HG03064 (cell line): ENCODE measurements around the gene MCUB.

ENCODE experiments used
- ATAC-seq: cut with Tn5 transposase; IDR thresholded peaks from one replicate; pipeline ENCODE4 v1.9.1; 2021; ENCODE audit warnings: low read depth; ENCODE audit not compliant: unreplicated experiment

The MCUB gene

GRCh38 chr4:109622626-109623025, 62.6 kb downstream of the MCUB start:
- no peak for ATAC-seq

GRCh38 chr4:109624536-109624935, 64.5 kb downstream of the MCUB start:
- no peak for ATAC-seq

GRCh38 chr4:109627361-109627760, 67.3 kb downstream of the MCUB start:
- no peak for ATAC-seq

GRCh38 chr4:109629775-109630174, 69.7 kb downstream of the MCUB start:
- no peak for ATAC-seq

GRCh38 chr4:109631532-109632108, 71.6 kb downstream of the MCUB start:
- ATAC-seq: no peak

GRCh38 chr4:109640644-109641043, 80.6 kb downstream of the MCUB start:
- ATAC-seq: no peak

GRCh38 chr4:109645874-109646710, 86.0 kb downstream of the MCUB start:
- no peak for ATAC-seq

GRCh38 chr4:109648266-109648996, 88.4 kb downstream of the MCUB start:
- ATAC-seq: peak; percentile 49

GRCh38 chr4:109648997-109649575, 89.0 kb downstream of the MCUB start:
- ATAC-seq: no peak

GRCh38 chr4:109649872-109650271, 89.8 kb downstream of the MCUB start:
- ATAC-seq: peak; percentile 86

GRCh38 chr4:109655396-109655795, 95.3 kb downstream of the MCUB start:
- no peak for ATAC-seq

GRCh38 chr4:109657854-109658418, 97.9 kb downstream of the MCUB start:
- no peak for ATAC-seq

GRCh38 chr4:109658871-109659410, 98.9 kb downstream of the MCUB start:
- ATAC-seq: no peak

- ATAC-seq: no peak
Measured at GRCh38 chr4:109662116-109662515, 102.1 kb downstream of the MCUB start.

GRCh38 chr4:109662771-109663170, 102.7 kb downstream of the MCUB start:
- ATAC-seq: no peak

- no peak for ATAC-seq
Measured at GRCh38 chr4:109665783-109666485, 105.9 kb downstream of the MCUB start.

- ATAC-seq: no peak
Measured at GRCh38 chr4:109671350-109671749, 111.3 kb downstream of the MCUB start.

GRCh38 chr4:109672169-109672930, 112.3 kb downstream of the MCUB start:
- no peak for ATAC-seq

- no peak for ATAC-seq
Measured at GRCh38 chr4:109673303-109673702, 113.3 kb downstream of the MCUB start.
